Neural progenitor cell (in vitro differentiated cells): Measurements from ENCODE around the gene PRKCA. TPM values are rescaled to one million over a fixed set of nuclear protein-coding genes. Genes with fewer than 3 reads are reported as not detected.

Experiments
- DNase-seq: peaks from one replicate; pipeline ENCODE4 v3.0.0-alpha.2; 2016; ENCODE audit warnings: low spot score
- H2AFZ ChIP-seq: fragments of 200-600 bp; sonication (generic); replicated peaks from 2 replicates; pipeline ENCODE4 v1.6.1; 2016; ENCODE audit warnings: antibody characterized with exemption
- H3F3A ChIP-seq: fragments of 200-600 bp; sonication (generic); 2 replicates; pipeline ENCODE4 v1.6.1; 2016; ENCODE audit warnings: antibody characterized with exemption, low read depth
- H3K27ac ChIP-seq: fragments of 200-600 bp; sonication (generic); 2 replicates; pipeline ENCODE4 v1.5.1; 2016; ENCODE audit warnings: mild to moderate bottlenecking
- H3K27me3 ChIP-seq: fragments of 200-600 bp; sonication (generic); 2 replicates; pipeline ENCODE4 v1.6.1; 2016; ENCODE audit warnings: mild to moderate bottlenecking, moderate library complexity
- H3K36me3 ChIP-seq: fragments of 200-600 bp; sonication (generic); 2 replicates; pipeline ENCODE4 v1.5.1; 2016
- H3K4me1 ChIP-seq: fragments of 200-600 bp; sonication (generic); 2 replicates; pipeline ENCODE4 v1.6.1; 2016; ENCODE audit warnings: mixed run types
- H3K4me2 ChIP-seq: fragments of 200-600 bp; sonication (generic); 2 replicates; pipeline ENCODE4 v1.6.1; 2016
- H3K4me3 ChIP-seq: fragments of 200-600 bp; sonication (generic); 2 replicates; pipeline ENCODE4 v1.5.1; 2016
- H3K79me2 ChIP-seq: fragments of 200-600 bp; sonication (generic); 2 replicates; pipeline ENCODE4 v1.6.1; 2016; ENCODE audit warnings: low read depth
- H3K9ac ChIP-seq: fragments of 200-600 bp; sonication (generic); 2 replicates; pipeline ENCODE4 v1.6.1; 2016
- H3K9me3 ChIP-seq: fragments of 200-600 bp; sonication (generic); 2 replicates; pipeline ENCODE4 v1.5.1; 2016; ENCODE audit warnings: low read depth
- H4K20me1 ChIP-seq: fragments of 200-600 bp; sonication (generic); 2 replicates; pipeline ENCODE4 v1.6.1; 2016; ENCODE audit warnings: low read depth
- H3K27ac Mint-ChIP-seq: 3 replicates; pipeline ENCODE4 v1.8.0; 2021; ENCODE audit warnings: mixed read lengths
- H3K27me3 Mint-ChIP-seq: 2 replicates; pipeline ENCODE4 v1.8.0; 2022; ENCODE audit warnings: low read depth, mild to moderate bottlenecking, inconsistent platforms, moderate library complexity, mixed read lengths; ENCODE audit not compliant: insufficient read depth
- H3K36me3 Mint-ChIP-seq: 3 replicates; pipeline ENCODE4 v1.8.0; 2021; ENCODE audit warnings: mixed read lengths
- H3K4me1 Mint-ChIP-seq: 3 replicates; pipeline ENCODE4 v1.8.0; 2021; ENCODE audit warnings: mixed read lengths
- H3K4me3 Mint-ChIP-seq: 3 replicates; pipeline ENCODE4 v1.8.0; 2021; ENCODE audit warnings: mild to moderate bottlenecking, moderate library complexity, mixed read lengths
- H3K9me3 Mint-ChIP-seq: 3 replicates; pipeline ENCODE4 v1.8.0; 2020; ENCODE audit warnings: mixed read lengths
- EZH2 ChIP-seq: fragments of 200-600 bp; sonication (generic); IDR thresholded peaks from 2 replicates; pipeline ENCODE4 v1.6.1; 2017; ENCODE audit warnings: antibody characterized with exemption, mild to moderate bottlenecking, moderate library complexity
- EZH2phosphoT487 ChIP-seq: fragments of 200-600 bp; sonication (generic); IDR thresholded peaks from 2 replicates; pipeline ENCODE4 v1.6.1; 2017; ENCODE audit warnings: antibody characterized with exemption
- total RNA-seq: library from RNA; depleted of rRNA; stranded (reverse); fragments of >200 nt; gene quantifications from 2 replicates; pipeline ENCODE4 v1.2.3, GENCODE V29; 2015; ENCODE audit warnings: low replicate concordance
- TF ChIP-seq, protein P1 (sequence below): fragments of 200-600 bp; sonication (generic); IDR thresholded peaks from 2 replicates; pipeline ENCODE4 v1.5.1; 2017; ENCODE audit warnings: antibody characterized with exemption, mild to moderate bottlenecking

The PRKCA gene
- total RNA-seq, 1 donor from 2014 or later: 2.1 TPM

DNA sequence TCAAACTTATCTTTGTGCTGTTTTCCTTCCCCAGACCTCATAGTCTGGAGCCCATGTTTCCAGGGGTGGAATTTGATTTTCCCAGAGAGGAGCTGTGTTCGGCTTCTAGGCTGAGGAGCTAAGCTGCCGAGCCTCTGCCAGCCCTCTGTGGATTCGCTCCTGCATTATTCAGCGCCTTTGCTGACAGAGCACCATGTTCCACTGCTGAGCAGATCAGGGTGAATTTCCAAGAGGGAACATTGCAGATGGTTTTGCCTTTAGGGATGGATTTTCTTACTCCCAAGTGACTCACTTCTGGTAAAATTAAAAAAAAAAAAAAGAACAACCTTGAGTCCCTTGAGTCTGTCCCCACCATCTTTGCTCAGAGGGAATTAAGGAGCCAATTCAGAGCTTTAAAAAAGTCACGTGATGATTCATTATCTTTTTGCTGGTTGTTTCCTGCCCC, 229.5 kb downstream of the PRKCA start:
- H3K9ac ChIP-seq: no peak overlapping the region
- H3K27me3 ChIP-seq: no peaks in the 10 kb centered on the region
- Mint-ChIP-seq H3K4me1 (peaks cover 66% of the 10 kb centered on the region), H3K36me3 (no peaks in the 10 kb centered on the region), H3K27ac (no peak overlapping the region), H3K27me3 (peaks cover 5% of the 10 kb centered on the region), H3K9me3 (peaks cover 2% of the 10 kb centered on the region), H3K4me3 (no peak overlapping the region)
- H3K4me3 ChIP-seq: no peak overlapping the region
- peaks cover 29% of the 10 kb centered on the region for H3F3A ChIP-seq
- TF ChIP-seq EZH2phosphoT487 (no peak), EZH2 (no peak)
- TF ChIP-seq, protein P1, sequence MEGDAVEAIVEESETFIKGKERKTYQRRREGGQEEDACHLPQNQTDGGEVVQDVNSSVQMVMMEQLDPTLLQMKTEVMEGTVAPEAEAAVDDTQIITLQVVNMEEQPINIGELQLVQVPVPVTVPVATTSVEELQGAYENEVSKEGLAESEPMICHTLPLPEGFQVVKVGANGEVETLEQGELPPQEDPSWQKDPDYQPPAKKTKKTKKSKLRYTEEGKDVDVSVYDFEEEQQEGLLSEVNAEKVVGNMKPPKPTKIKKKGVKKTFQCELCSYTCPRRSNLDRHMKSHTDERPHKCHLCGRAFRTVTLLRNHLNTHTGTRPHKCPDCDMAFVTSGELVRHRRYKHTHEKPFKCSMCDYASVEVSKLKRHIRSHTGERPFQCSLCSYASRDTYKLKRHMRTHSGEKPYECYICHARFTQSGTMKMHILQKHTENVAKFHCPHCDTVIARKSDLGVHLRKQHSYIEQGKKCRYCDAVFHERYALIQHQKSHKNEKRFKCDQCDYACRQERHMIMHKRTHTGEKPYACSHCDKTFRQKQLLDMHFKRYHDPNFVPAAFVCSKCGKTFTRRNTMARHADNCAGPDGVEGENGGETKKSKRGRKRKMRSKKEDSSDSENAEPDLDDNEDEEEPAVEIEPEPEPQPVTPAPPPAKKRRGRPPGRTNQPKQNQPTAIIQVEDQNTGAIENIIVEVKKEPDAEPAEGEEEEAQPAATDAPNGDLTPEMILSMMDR: no peak
- H3K79me2 ChIP-seq: no peaks in the 10 kb centered on the region
- no peak overlapping the region for H3K4me2 ChIP-seq
- H3K27ac ChIP-seq: no peak overlapping the region
- no peaks in the 10 kb centered on the region for H4K20me1 ChIP-seq
- DNase-seq: no peak
- H3K9me3 ChIP-seq: no peaks in the 10 kb centered on the region
- H3K36me3 ChIP-seq: no peaks in the 10 kb centered on the region
- no peak overlapping the region for H2AFZ ChIP-seq
- peaks cover 48% of the 10 kb centered on the region for H3K4me1 ChIP-seq

DNA sequence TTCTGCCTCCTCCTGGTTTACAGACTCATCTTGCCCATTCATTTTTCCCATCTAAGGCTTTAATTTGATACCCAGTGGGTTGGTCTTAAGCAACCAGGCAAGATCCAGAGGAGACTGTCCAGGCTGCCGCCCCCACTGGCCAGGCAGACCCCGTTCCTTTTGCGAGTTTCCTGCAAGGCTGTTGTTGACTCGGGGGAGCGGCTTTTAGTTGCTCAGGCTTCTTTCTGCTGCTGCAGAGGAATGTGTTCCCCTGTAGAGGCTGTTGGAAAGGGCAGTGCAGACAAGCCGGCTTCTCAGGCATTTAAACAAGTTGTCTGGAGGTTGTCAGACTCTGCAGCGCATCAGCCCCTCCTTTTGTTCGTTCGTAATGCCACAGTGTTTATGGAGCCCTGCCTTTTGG, 231.2 kb downstream of the PRKCA start:
- H3K4me2 ChIP-seq: peak overlapping the region; percentile 75

DNA sequence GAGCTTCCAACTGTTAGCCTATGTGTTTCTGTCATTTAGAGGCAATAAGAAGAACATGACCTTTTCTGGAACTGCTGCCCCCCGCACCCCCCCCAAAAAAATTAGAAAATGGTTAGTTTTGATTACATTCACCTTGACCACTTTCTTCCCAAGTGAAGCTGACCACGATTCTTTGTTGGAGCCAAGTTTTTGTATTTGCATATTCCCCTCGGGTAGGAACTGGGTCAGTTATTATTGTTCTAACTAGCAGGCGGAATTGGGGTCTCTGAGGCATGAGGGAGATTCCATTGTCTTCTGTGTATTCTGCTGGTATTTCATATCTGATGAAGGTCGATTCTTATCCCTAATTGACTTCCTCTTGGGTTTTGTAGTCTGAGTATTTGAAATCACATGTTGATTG, 231.6 kb downstream of the PRKCA start:
- no peak for DNase-seq
- H3K27me3 Mint-ChIP-seq: peaks cover 5% of the 10 kb centered on the region
- Histone ChIP-seq H3K36me3 (no peaks in the 10 kb centered on the region), H3K4me1 (peaks cover 40% of the 10 kb centered on the region), H3K4me3 (peak overlapping the region; percentile 2), H3K9ac (no peak overlapping the region), H3K27me3 (no peaks in the 10 kb centered on the region), H3K9me3 (no peaks in the 10 kb centered on the region), H3K27ac (peak overlapping the region; percentile 64), H3K79me2 (no peaks in the 10 kb centered on the region), H2AFZ (no peak overlapping the region), H3F3A (peaks cover 20% of the 10 kb centered on the region), H4K20me1 (no peaks in the 10 kb centered on the region), H3K4me2 (peak overlapping the region; percentile 75)
- peaks cover 2% of the 10 kb centered on the region for H3K9me3 Mint-ChIP-seq
- peaks cover 70% of the 10 kb centered on the region for H3K4me1 Mint-ChIP-seq
- peak overlapping the region; percentile 63 for H3K4me3 Mint-ChIP-seq
- H3K36me3 Mint-ChIP-seq: no peaks in the 10 kb centered on the region
- TF ChIP-seq, protein P1: no peak
- TF ChIP-seq EZH2phosphoT487 (no peak), EZH2 (no peak)
- H3K27ac Mint-ChIP-seq: peak overlapping the region; percentile 51

More for the DNA sequence above, 231.2 kb downstream of the PRKCA start:
- H3K9me3 ChIP-seq: no peaks in the 10 kb centered on the region
- H3K4me1 Mint-ChIP-seq: peaks cover 66% of the 10 kb centered on the region
- TF ChIP-seq EZH2 (no peak), EZH2phosphoT487 (no peak)
- TF ChIP-seq, protein P1: peak; percentile 28
- H3K79me2 ChIP-seq: no peaks in the 10 kb centered on the region
- H3K27me3 ChIP-seq: no peaks in the 10 kb centered on the region
- H3K27me3 Mint-ChIP-seq: peaks cover 5% of the 10 kb centered on the region
- H3K4me3 ChIP-seq: peak overlapping the region; percentile 2
- no peaks in the 10 kb centered on the region for H3K36me3 ChIP-seq
- peaks cover 20% of the 10 kb centered on the region for H3F3A ChIP-seq
- peak overlapping the region; percentile 95 for H2AFZ ChIP-seq
- H3K9me3 Mint-ChIP-seq: peaks cover 2% of the 10 kb centered on the region
- peak overlapping the region; percentile 64 for H3K27ac ChIP-seq
- peaks cover 40% of the 10 kb centered on the region for H3K4me1 ChIP-seq
- DNase-seq: peak; percentile 84
- H3K9ac ChIP-seq: no peak overlapping the region
- H4K20me1 ChIP-seq: no peaks in the 10 kb centered on the region
- peak overlapping the region; percentile 78 for H3K27ac Mint-ChIP-seq
- H3K4me3 Mint-ChIP-seq: peak overlapping the region; percentile 63
- H3K36me3 Mint-ChIP-seq: no peaks in the 10 kb centered on the region
